HG02981 (cell line): ENCODE measurements around the gene CCDC57.
"Not testable (repeated sequence)": the region's sequence is repeated elsewhere in the genome, so short reads cannot be mapped to it uniquely, and the experiment has no call there.

Experiments used
- ATAC-seq: cut with Tn5 transposase; IDR thresholded peaks from one replicate; pipeline ENCODE4 v1.9.1; 2021; ENCODE audit warnings: mild to moderate bottlenecking, moderate library complexity; ENCODE audit not compliant: unreplicated experiment

CCDC57 gene, protein sequence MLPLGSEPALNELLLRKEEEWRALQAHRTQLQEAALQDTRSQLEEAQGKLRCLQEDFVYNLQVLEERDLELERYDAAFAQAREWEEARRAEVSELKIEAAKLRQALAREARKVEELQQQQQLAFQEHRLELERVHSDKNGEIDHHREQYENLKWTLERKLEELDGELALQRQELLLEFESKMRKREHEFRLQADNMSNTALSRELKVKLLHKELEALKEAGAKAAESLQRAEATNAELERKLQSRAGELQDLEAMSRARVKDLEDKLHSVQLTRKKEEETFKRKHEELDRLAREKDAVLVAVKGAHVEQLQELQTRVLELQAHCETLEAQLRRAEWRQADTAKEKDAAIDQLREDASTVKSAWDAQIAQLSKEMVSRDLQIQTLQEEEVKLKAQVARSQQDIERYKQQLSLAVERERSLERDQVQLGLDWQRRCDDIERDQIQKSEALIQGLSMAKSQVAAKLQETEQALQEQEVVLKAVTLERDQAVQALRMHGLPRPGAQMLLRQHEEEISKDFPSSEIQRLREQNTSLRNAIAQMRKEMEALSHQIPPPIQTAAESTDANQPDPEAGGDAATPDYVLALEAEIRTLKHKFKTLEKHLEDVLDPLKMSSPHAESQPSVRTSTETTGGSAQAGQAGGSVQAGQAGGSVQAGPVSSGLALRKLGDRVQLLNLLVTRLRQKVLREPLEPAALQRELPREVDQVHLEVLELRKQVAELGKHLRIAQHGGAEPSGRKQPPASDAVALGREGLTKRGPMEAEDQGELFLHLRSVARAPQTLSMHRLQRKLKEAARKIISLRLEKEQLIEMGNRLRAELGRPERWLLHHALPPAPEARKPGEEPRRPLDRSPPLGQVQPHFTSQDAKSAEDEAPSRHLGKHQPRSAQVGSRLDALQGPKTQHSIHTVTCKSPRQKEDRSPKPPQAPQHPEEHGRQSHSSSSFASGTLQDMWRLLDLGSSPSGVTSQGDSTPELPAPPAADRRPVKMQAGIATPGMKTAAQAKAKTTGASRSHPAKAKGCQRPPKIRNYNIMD

DNA sequence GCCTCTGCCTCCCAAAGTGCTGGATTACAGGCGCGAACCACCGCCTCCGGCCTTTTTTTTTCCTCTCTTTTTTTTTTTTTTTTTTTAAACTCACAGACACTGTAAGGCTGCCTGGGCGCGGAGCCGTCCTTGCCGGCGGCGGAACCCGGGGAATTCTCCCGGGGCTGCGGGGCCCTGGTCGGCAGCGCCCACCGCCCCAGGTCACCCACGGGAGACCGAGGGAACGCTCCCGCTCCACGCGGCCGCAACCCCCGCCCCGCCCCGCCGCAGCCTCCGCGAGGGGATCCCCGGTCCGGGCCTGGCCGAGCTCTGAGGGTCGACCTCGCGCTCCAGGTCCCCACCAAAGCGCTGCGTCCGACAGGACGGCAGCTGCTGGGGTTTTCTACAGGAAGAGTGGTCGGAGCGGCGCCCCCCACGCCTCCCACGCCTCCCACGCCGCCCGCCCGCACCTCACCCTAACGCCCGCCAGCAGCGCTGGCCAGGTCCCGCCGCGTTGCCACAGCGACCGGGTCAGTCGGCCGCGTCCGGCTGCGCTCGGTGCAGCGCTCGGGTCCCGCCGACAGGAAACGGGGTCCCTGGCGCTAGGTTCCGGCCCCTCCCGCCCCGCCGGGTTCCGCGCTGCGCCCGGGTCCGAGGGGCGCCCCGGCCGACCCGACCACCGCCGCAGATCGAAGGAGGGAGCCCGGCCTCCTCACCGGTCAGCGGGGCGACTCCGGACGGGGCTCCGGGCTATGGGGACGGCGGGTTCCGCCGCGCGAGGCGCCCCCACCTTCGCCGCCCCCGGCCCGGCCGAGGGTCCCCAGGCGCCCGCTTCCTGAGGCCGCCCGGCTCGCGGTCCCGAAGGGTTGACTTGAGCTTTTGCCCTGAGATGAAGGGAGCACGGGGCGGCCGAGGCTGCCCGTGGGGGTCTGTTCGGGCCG lies at the start of gene CCDC57:
Gene CCDC57 (minus strand): TSS at position 512 of the 920 bp plus-strand sequence. CDS start 10,898 bp downstream, outside the sequence.
- ATAC-seq = peak; percentile 65

DNA sequence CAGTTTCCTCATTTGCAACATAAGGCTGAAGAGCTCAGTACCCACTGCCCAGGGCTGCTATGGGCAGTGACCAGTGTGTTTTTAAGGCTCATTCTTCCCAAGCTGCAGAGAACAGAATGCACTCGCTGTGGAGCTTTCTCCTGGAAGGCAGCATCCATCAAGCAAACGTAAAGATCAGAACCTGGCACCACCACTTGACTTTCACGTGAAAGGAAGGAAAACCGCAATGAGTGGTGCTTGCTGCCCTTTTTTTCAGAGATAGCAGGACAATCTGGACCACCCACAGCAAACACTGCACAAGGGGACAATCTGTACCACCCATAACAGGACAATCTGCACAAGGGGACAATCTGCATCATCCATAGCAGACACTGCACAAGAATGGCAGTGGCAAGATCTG lies 49.7 kb upstream of the CCDC57 start:
- no peak for ATAC-seq

DNA sequence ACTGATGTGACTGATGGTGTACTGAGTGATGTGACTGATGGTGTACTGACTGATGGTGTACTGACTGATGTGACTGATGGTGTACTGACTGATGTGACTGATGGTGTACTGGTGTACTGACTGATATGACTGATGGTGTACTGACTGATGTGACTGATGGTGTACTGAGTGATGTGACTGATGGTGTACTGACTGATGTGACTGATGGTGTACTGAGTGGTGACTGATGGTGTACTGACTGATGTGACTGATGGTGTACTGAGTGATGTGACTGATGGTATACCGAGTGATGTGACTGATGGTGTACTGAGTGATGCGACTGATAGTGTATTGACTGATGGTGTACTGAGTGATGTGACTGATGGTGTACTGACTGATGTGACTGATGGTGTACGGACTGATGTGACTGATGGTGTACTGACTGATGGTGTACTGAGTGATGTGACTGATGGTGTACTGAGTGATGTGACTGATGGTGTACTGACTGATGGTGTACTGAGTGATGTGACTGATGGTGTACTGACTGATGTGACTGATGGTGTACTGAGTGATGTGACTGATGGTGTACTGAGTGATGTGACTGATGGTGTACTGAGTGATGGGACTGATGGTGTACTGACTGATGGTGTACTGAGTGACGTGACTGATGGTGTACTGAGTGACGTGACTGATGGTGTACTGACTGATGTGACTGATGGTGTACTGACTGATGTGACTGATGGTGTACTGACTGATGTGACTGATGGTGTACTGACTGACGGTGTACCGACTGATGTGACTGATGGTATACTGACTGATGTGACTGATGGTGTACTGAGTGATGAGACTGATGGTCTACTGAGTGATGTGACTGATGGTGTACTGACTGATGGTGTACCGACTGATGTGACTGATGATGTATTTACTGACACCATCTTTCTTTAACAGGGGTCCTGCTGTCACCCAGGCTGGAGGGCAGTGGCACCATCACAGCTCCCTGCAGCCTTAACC lies 47.6 kb upstream of the CCDC57 start:
- ATAC-seq = not testable (repeated sequence)

DNA sequence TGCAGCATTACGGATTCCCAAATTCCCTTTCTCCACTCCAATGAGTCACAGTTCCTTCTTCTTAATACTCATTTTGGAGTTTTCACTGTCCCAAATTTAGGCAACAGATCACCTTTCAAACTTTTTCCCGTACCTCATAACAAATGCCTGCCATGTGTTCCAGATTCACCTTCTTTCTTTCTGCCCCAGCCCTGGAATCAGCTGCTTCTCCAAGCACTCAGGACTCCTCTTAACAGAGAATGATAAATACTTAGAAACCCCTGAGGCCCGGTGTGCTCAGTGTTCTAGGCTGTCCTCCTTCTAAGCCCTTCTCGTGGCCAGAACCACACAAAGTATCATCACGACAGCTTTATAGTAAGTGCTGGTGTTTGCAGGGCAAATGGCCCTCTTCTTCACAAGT lies 45.9 kb upstream of the CCDC57 start:
- ATAC-seq = no peak

DNA sequence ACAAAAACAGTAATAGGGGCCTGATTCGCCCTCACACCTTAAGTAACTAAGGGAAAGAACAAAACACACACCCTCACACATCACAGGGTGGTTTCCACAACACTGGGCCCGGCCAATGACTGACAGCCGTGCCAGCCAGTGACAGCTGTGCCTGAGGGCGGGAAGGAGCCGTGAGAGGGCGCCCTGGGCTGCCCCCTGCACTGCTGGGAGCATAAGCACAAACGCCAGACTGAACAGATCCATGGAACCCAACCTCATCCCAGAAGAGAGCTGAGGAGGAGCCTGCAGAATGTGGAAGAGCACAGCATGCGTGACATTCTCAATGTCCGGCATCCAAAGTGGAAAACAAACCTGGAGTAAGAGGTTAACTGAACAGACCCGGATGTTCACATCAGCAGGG lies 44.8 kb upstream of the CCDC57 start:
- no peak for ATAC-seq

DNA sequence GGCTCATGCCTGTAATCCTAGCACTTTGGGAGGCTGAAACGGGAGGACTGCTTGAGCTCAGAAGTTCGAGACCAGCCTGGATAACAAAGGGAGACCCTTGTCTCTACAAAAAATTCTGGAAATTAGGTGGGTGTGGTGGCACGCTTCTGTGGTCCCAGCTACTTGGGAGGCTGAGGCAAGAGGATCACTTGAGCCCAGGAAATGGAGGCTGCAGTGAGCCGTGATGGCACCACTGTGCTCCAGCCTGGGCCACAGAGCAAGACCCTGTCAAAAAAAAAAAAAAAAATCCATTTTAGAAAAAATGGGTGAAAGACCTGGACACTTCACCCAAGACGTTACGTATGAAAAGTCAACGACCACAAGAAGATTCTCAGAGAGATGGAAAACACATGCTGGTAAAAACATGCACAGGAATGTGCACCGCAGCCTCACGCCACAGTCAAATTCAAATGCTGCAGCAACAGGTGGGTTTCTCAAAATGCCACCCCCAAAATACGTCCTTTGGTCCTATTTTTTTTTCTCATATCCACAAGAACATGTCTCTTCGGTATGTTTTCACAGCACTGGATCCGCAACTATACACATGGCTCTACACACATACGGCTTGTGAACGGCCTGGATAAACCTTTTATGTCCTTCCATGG lies 43.7 kb upstream of the CCDC57 start:
- no peak for ATAC-seq

DNA sequence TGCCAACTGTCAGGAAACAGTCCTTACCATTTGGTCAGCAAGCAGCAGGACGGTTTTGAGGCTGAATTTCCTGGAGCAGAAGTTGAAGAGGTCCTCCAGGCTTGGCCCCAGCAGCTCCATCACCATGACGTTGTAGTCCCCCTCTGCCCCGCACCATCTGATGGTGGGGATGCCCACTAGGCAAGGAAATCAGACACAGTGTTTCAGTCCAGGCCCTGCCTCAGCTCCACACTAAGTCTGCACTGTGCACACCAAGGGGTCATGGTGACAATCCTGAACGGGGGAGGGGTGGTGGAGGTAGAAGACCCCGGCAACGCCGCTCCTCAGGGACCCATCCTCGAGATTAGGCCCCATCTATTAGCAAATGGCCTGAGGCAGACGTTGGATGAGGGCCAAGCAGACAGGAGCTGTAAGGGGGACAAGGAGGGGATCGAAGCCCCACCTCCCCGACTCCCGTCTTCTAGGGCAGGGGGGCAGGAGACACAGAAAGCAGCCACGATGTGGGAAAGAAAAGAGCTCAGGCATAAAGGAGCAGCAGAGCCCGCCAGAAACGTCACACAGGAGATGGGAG lies 42.8 kb upstream of the CCDC57 start:
- no peak for ATAC-seq

DNA sequence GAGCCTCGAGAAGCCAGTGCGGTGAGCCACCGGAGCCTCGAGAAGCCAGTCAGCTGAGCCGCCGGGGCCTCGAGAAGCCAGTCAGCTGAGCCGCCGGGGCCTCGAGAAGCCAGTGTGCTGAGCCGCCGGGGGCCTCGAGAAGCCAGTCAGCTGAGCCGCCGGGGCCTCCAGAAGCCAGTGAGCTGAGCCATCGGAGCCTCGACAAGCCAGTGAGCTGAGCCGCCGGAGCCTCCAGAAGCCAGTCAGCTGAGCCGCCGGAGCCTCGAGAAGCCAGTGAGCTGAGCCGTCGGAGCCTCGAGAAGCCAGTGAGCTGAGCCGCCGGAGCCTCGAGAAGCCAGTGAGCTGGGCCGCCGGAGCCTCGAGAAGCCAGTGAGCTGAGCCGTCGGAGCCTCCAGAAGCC lies 42.1 kb upstream of the CCDC57 start:
- ATAC-seq = not testable (repeated sequence)

DNA sequence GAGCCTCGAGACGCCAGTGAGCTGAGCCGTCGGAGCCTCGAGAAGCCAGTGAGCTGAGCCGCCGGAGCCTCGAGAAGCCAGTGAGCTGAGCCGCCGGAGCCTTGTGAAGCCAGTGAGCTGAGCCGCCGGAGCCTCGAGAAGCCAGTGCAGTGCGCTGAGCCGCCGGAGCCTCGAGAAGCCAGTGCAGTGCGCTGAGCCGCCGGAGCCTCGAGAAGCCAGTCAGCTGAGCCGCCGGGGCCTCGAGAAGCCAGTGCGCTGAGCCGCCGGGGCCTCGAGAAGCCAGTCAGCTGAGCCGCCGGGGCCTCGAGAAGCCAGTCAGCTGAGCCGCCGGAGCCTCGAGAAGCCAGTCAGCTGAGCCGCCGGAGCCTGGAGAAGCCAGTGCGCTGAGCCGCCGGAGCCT lies 41.5 kb upstream of the CCDC57 start:
- ATAC-seq = not testable (repeated sequence)

DNA sequence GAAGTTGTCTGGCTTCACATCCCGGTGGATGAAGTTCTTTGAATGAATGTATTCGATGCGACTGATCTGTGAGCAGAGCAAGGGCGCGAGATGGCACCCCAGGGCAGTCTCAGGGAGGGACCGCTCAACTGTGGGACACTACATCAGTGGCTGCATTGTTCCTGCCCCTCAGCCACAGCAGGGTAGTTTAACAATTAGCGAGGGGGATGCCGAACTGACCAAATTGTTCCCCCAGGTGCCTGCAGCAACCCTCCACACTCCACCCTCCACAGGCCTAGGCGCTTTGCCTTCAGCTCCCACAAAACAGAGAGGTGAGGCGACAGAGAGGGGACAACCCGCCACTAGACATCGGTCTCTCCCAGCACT lies 40.5 kb upstream of the CCDC57 start:
- no peak for ATAC-seq

DNA sequence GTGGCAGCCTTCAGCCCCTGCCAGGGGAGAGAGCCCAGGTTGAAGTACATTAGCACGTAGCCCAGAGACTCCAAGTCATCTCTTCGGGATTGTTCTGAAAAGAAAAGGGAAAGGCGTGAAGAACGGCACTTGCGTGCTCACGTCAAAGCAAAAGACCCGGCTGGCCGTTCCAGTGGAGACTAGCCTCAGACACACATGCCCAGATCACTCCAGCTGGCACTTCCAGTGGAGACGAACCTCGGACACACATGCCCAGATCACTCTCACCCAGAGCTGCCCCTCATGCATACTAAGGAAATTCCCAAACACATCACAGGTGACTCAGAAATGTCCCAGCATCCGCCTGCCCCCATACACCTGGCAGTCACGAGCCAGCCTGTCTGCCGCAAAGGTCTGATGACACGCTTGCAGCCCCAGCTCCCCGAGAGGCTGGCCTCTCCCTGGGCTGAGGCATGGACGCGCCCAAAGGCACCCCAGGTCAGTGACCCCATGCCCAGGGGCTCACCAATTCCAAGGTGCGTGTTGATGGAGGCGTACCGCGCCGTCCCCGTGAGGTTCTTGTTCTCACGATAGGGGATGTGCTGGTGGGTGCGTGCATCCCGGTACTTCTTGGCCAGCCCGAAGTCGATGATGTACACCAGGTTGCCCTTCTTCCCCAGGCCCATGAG lies 40.0 kb upstream of the CCDC57 start:
- ATAC-seq = no peak

DNA sequence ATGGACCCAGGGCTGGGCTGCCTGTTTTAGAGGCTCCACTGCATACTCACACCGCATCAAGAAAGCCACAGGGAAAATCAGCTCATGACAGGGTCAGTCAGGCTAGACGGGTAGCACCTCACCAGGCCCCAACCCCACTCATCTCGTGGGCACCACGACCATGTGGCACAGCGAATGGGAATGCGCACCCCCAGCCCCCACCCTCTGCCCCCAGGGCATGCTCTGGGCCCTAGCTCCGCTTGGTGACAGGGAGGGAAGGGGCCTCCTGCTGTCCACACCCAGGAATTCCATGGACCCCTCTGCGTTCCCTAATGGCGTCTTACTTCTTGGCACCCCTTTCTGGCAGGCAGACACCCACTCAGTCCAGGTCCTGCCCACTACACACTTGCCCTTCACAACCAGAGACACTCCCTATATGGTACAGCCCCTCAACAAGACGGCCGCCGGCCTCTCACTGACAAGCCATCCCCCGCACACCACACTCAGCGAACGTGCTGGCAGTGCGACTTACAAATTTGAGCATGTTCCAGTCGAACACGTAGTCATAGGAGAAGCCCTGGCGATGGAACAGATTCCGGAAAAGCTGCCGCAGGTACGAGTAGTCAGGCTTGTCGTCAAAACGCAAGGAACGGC lies 38.3 kb upstream of the CCDC57 start:
- no peak for ATAC-seq

DNA sequence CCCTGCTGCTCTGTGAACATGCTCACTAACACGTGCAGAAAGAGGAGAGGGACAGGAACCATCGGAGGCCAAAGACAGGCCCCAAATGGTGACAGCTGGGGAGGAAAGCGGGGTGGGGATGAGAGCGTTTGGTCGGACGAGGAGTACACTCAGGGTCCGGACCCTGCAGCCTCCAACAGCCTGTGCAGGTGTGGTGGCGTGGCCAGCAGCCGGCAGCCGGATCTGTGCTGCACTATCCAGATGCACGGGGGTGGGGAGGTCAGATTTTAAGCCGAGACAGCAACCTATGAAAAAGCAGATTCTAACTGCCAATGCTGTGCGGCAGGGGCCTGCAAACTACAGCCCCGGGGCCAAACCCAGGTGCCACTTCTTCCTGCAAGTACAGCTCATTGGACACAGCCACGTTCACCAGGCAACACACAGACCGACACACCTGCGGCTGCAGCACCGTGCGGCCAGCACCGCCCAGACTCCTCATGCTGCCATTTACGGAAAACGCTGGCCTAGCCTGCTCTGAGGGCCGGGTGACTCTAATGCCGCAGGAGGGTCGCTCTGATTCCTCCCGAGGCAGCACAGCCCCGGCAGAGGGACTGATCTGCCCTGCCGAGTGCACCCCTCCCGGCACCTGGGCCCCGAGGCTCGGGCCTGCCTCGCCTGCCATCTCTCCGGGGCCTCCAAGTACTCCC lies 37.4 kb upstream of the CCDC57 start:
- no peak for ATAC-seq

DNA sequence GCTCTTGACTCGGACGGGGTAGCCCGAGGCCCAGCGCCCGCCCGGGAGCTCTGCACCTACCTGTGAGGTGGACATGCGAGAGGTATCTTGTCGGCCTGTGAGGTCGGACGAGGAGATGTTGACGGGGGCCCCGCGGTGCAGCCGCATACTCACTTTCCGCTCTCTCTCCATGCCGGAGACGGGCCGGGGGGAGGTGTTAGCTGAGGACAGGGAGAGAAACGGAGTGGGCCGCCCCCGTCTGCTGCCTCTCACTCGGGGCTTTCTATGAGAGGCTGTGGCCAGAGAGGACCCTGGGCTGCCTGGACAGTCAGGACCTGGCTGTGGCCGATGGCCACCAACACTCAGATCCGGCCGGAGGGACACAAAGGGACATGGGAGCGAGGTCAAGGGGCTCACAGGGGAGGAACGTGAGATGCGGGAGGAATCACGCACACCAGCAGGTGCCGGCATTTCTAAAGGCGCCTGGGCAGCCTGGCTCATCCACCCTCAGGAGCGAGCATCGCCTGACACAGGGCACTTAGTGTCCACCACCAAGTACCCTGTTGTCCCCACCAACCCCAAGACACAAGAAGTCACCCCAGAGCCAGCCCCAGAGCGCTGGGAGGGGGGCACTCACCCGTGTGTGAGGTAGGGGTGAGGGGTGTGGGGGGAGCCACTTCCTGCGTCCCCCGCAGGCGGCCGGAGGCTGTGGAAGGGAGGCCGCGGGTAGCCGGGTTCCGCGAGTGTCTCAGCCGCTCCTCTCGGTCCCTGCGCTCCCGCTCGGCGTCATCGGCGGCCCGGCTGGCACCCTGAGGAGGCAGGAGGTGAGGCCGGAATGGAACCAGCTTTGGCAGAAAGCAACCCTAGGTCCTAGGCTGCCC lies 36.4 kb upstream of the CCDC57 start:
- ATAC-seq = no peak

DNA sequence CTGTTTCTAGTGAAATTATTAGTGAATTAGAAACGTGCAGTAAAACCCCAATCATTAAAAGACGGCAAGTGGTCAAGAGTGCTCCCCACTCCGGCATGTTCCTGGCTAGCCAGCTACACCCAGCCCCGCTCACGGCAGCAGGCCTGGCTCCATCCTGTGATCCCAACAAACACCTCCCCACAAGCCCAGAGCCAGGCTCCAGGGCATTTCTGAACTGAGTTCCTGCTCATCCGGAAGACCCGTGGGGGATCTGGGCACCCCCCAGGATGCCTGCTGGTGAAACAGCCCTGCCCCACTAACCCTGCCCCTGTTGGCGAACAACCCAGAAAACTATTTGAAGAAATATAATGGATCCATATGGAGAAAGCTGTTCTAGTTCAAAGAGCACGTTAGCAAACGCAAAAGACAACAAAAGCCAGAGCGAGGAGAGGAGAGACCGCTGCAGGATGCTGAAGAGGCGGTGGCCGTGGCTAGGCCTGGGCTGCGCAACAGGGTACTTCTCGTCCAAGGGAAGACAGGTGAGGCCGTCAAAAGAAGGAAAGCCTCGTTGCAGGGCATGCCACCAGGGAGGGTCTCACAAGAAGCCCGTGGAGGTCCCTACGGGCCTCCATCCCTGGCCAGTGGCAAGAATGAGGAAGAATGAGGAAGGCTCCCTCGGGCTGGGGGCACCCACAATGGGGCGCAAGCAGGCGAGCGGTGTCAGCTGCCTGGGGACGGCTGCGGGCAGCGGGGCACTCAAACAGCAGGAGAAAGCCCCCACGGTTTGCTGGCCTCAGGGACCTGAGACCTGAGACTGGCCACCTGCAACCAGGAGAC lies 35.4 kb upstream of the CCDC57 start:
- ATAC-seq = no peak
